Measurements from ENCODE around the gene IMPACT. TPM values are rescaled to one million over a fixed set of nuclear protein-coding genes. Genes with fewer than 3 reads are reported as not detected.

IMPACT gene
- total RNA-seq, 1 donor from 2014 or later, result 26.5 TPM

Small RNA genes within 50 kb of the gene (small RNA-seq; reads per million reads assigned to genes)
- gene RF00019, result not detected

Other genes starting within 250 kb of the IMPACT start
- gene OSBPL1A, start 28.8 kb upstream of the IMPACT start, total RNA-seq, result 42.8 TPM
- gene HRH4, start 34.0 kb downstream of the IMPACT start, total RNA-seq, result not detected

All from frontal cortex (tissue), 1 donor.